Esophagus squamous epithelium (tissue), 5 donors: ENCODE data around the gene OR8B3. TPM values are rescaled to one million over a fixed set of nuclear protein-coding genes. Genes with fewer than 3 reads are reported as not detected.

ENCODE experiments used
- DNase-seq: peaks from one replicate; lab custom pipeline; 2025; lab: John Stamatoyannopoulos, UW
- H3K27ac ChIP-seq, 4 donors: fragments of 200-600 bp; sonication (generic); one replicate each; pipeline ENCODE4 v1.5.1; 2016 to 2019; ENCODE audit warnings: mild to moderate bottlenecking in 1 of 4
- H3K27me3 ChIP-seq, 4 donors: fragments of 200-600 bp; sonication (generic); 1 replicate in 3 of 4; 2 replicates in 1 of 4; pipeline versions ENCODE4 v1.5.1 to v1.6.0; 2017 to 2021; ENCODE audit warnings: antibody characterized with exemption in 1 of 4
- H3K36me3 ChIP-seq, 3 donors: fragments of 200-600 bp; sonication (generic); one replicate each; pipeline ENCODE4 v1.5.1; 2016 to 2019
- H3K4me1 ChIP-seq, 3 donors: fragments of 200-600 bp; sonication (generic); one replicate each; pipeline ENCODE4 v1.5.1; 2017 to 2019
- H3K4me3 ChIP-seq, 4 donors: fragments of 200-600 bp; sonication (generic); 1 replicate in 3 of 4; 2 replicates in 1 of 4; pipeline ENCODE4 v1.5.1; 2016 to 2019; ENCODE audit warnings: mild to moderate bottlenecking in 2 of 4, moderate library complexity in 1 of 4
- H3K9me3 ChIP-seq, 3 donors: fragments of 200-600 bp; sonication (generic); one replicate each; pipeline ENCODE4 v1.5.1; 2016 to 2019
- POLR2A ChIP-seq, 4 donors: fragments of 450-650 bp; IDR thresholded peaks; one replicate each; pipeline ENCODE4 v1.6.1; 2017; ENCODE audit warnings: antibody characterized with exemption in 4 of 4, mild to moderate bottlenecking in 4 of 4, moderate library complexity in 3 of 4
- WGBS, 2 donors: methylation state at CpG; one replicate each; pipeline ENCODE4 v1.1.5; 2018; 5-methylcytosine and 5-hydroxymethylcytosine counted together
- intact Hi-C: fragments of 100-400 bp; cut with DNase I; formaldehyde crosslinking; loops from one replicate; pipeline ENCODE4 v1.15.0; 2022
- total RNA-seq, 4 donors: library from RNA; depleted of rRNA; stranded (reverse); fragments of >200 nt; gene quantifications; one replicate each; pipeline ENCODE4 v1.1.0, GENCODE V29; 2016
- TF ChIP-seq, protein P1 (sequence below), 6 experiments: fragments of 450-650 bp in 4 of 6; fragments of 200-600 bp in 2 of 6; sonication (generic) in 2 of 6; IDR thresholded peaks; one replicate each; pipeline ENCODE4 v1.5.1; 2016 to 2019; ENCODE audit warnings: antibody characterized with exemption in 6 of 6, mild to moderate bottlenecking in 4 of 6, moderate library complexity in 4 of 6
- donor health status: DM: yes; HTN: yes; CAD: no.

OR8B3 gene
- total RNA-seq, 4 donors from 2014 or later = not detected

DNA sequence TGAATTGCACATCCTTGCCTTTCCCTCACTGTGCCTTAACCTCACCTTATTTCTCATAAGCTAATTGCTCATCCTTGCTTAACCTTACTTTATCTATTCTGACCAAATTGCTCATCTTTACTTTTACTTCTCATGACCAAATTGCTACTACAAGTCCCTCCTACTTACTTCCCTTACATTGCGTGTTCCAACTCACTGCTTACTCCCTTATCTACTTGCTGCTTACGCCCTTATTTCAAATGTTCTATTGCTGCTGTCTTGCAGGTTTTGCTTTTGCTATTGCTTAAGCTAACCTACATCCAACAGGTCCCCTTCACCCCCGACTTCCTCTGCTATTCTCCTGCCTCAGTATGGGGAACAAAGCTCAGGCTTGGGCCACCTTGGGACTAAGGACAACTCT is 22.5 kb downstream of the OR8B3 start:
- intact Hi-C loops = no loop called here
- no peaks in the 10 kb centered on the region for H3K36me3 ChIP-seq
- no peak overlapping the region for H3K27ac ChIP-seq
- 40 to 59% methylated on average over 2 to 3 of the region's 3 CpGs for WGBS, 2 donors
- DNase-seq = no peak
- no peaks in the 10 kb centered on the region for H3K9me3 ChIP-seq
- TF ChIP-seq, protein P1, sequence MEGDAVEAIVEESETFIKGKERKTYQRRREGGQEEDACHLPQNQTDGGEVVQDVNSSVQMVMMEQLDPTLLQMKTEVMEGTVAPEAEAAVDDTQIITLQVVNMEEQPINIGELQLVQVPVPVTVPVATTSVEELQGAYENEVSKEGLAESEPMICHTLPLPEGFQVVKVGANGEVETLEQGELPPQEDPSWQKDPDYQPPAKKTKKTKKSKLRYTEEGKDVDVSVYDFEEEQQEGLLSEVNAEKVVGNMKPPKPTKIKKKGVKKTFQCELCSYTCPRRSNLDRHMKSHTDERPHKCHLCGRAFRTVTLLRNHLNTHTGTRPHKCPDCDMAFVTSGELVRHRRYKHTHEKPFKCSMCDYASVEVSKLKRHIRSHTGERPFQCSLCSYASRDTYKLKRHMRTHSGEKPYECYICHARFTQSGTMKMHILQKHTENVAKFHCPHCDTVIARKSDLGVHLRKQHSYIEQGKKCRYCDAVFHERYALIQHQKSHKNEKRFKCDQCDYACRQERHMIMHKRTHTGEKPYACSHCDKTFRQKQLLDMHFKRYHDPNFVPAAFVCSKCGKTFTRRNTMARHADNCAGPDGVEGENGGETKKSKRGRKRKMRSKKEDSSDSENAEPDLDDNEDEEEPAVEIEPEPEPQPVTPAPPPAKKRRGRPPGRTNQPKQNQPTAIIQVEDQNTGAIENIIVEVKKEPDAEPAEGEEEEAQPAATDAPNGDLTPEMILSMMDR (IDR thresholded peaks at IDR 0.05) = no peak
- no peak for TF ChIP-seq POLR2A (IDR thresholded peaks at IDR 0.05)
- H3K4me3 ChIP-seq = no peak overlapping the region
- H3K27me3 ChIP-seq = no peaks in the 10 kb centered on the region
- H3K4me1 ChIP-seq = no peaks in the 10 kb centered on the region

DNA sequence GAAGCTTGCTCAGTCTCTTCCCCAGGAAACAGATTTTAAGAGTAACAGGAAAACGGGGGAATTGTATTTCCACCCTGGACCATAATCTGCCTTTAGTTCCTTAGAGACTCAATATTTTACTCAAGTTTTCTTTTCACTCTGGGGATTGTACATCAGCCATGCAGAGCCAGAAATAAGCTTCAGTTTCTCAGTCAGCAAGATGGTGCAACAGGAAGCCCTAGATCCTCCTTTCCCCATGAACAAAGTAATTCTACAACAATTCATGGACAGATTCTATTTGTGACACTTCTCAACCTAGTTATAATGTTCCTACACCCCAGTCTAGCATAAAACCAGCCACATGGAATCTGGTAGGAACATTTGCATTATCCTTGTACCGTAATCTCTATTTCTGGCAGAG is 39.3 kb downstream of the OR8B3 start:
- no peak for TF ChIP-seq POLR2A (IDR thresholded peaks at IDR 0.05)
- TF ChIP-seq, protein P1 (IDR thresholded peaks at IDR 0.05) = no peak
- no peak for DNase-seq
- no peaks in the 10 kb centered on the region for H3K27me3 ChIP-seq
- H3K4me3 ChIP-seq = no peak overlapping the region
- H3K27ac ChIP-seq = no peak overlapping the region
- H3K36me3 ChIP-seq = no peaks in the 10 kb centered on the region
- no peaks in the 10 kb centered on the region for H3K4me1 ChIP-seq
- intact Hi-C loops = no loop called here
- H3K9me3 ChIP-seq = no peaks in the 10 kb centered on the region
- 14 to 57% methylated on average over 2 of the region's 2 CpGs for WGBS, 2 donors

DNA sequence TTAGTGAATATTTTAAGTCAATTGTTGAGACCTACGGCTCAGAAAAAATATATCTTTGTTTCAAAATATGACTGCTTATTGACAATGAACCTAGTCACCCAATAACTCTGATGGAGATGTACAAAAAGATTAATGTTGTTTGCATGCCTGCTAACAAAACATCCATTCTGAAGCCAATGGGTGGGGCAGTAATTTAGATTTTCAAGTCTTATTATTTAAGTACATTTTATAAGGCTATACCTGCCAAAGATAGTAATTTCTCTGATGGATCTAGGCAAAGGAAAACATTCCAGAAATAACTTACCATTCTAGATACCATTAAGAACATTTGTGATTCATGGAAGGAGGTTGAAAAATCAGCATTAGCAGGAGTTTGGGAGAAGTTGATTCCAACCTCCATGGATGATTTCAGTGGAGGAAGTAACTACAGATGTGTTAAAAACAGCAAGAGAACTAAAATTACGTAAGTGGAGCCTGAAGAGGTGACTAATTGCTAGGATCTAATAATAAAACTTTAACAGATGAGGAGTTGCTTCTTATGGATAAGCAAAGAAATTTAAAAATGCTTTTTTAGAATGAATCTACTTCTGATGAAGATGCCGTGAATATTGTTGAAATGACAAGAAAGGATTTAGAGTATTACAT is 52.4 kb downstream of the OR8B3 start:
- Histone ChIP-seq H3K36me3 (no peaks in the 10 kb centered on the region), H3K4me3 (no peak overlapping the region), H3K27me3 (no peaks in the 10 kb centered on the region), H3K4me1 (no peaks in the 10 kb centered on the region), H3K9me3 (no peaks in the 10 kb centered on the region), H3K27ac (no peak overlapping the region)
- 50 to 63% methylated on average over 3 of the region's 3 CpGs for WGBS, 2 donors
- no peak for DNase-seq
- intact Hi-C loops = no loop called here
- TF ChIP-seq, protein P1 (IDR thresholded peaks at IDR 0.05) = no peak
- TF ChIP-seq POLR2A (IDR thresholded peaks at IDR 0.05) = no peak

Other genes starting within 250 kb of the OR8B3 start
- not detected for gene OR10D3, start 215.7 kb downstream of the OR8B3 start, total RNA-seq
- not detected for gene OR8G1, start 157.9 kb downstream of the OR8B3 start, total RNA-seq
- gene OR8G5, start 142.6 kb downstream of the OR8B3 start, total RNA-seq = not detected
- not detected for gene OR8D1, start 85.1 kb downstream of the OR8B3 start, total RNA-seq
- gene OR8D2, start 78.8 kb downstream of the OR8B3 start, total RNA-seq = not detected
- not detected for gene OR8B2, start 14.5 kb downstream of the OR8B3 start, total RNA-seq
- not detected for gene OR8B4, start 25.8 kb upstream of the OR8B3 start, total RNA-seq
- not detected for gene OR8B8, start 46.7 kb upstream of the OR8B3 start, total RNA-seq
- gene OR8B12, start 144.6 kb upstream of the OR8B3 start, total RNA-seq = not detected
- not detected for gene OR8A1, start 171.0 kb upstream of the OR8B3 start, total RNA-seq
- not detected for gene PANX3, start 212.4 kb upstream of the OR8B3 start, total RNA-seq
- gene TBRG1, start 223.8 kb upstream of the OR8B3 start, total RNA-seq = 10 to 100 TPM; 15.4 to 31.2 (median 19.8) TPM